Esophagus squamous epithelium (tissue), 4 donors: ENCODE data around the gene CDC14B.

ENCODE experiments used
- CTCF ChIP-seq, 6 experiments: fragments of 450-650 bp in 4 of 6; fragments of 200-600 bp in 2 of 6; sonication (generic) in 2 of 6; IDR thresholded peaks; one replicate each; pipeline ENCODE4 v1.5.1; 2016 to 2019; ENCODE audit warnings: antibody characterized with exemption in 6 of 6, mild to moderate bottlenecking in 4 of 6, moderate library complexity in 4 of 6
- POLR2A ChIP-seq, 4 donors: fragments of 450-650 bp; IDR thresholded peaks; one replicate each; pipeline ENCODE4 v1.6.1; 2017; ENCODE audit warnings: antibody characterized with exemption in 4 of 4, mild to moderate bottlenecking in 4 of 4, moderate library complexity in 3 of 4

DNA sequence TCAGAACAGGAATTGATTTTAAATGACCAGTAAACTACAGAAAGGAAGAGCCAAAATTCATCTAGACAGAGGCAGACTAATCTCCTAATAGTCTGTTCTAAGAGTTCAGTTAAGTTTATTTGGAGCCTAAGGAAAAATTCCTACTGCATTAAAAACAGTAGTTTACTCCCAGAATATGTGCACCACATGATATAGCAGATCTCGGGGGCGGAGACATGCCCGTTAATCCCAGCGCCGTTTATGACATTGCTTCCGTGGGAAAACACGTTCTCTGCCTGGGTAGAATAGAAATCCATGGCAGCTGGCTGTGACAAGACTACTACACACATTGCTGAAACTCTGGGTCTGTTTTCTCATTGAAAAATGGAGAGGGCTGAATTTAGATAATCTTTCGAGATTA, 158.3 kb downstream of the CDC14B start:
- TF ChIP-seq POLR2A (IDR thresholded peaks at IDR 0.05) = no peak
- no peak for TF ChIP-seq CTCF (IDR thresholded peaks at IDR 0.05)
